Aorta (tissue), 5 donors: Measurements from ENCODE around the gene CAMSAP2. TPM values are rescaled to one million over a fixed set of nuclear protein-coding genes. Genes with fewer than 3 reads are reported as not detected.

Source experiments
- ATAC-seq: fragments of 200-7000 bp; cut with Tn5 transposase; one replicate; pipeline ENCODE4 v1.9.1; 2022; ENCODE audit warnings: moderate library complexity; ENCODE audit not compliant: low FRiP score
- DNase-seq, 2 donors: peaks; one replicate each; pipeline ENCODE4 v3.0.0-alpha.2; 2020
- H3K27ac ChIP-seq, 2 donors: one replicate each; pipeline ENCODE4 v1.5.1; 2013; ENCODE audit warnings: low read length in 2 of 2, mild to moderate bottlenecking in 2 of 2, moderate library complexity in 2 of 2, control low read depth in 1 of 2, inconsistent platforms in 1 of 2, low read depth in 1 of 2
- H3K27me3 ChIP-seq, 2 donors: one replicate each; pipeline ENCODE4 v1.6.1; 2013; ENCODE audit warnings: control low read depth in 1 of 2, low read length in 1 of 2, mild to moderate bottlenecking in 1 of 2, moderate library complexity in 1 of 2; ENCODE audit not compliant: insufficient read depth in 2 of 2, control insufficient read depth in 1 of 2
- H3K36me3 ChIP-seq, 2 donors: one replicate each; pipeline ENCODE4 v1.6.1; 2013; ENCODE audit warnings: control low read depth in 1 of 2, low read length in 1 of 2, mild to moderate bottlenecking in 1 of 2; ENCODE audit not compliant: insufficient read depth in 2 of 2, control insufficient read depth in 1 of 2
- H3K4me1 ChIP-seq, 2 donors: one replicate each; pipeline ENCODE4 v1.6.1; 2013; ENCODE audit warnings: low read length in 2 of 2, control low read depth in 1 of 2, mild to moderate bottlenecking in 1 of 2, moderate library complexity in 1 of 2; ENCODE audit not compliant: insufficient read depth in 2 of 2, control insufficient read depth in 1 of 2
- H3K4me3 ChIP-seq, 2 donors: one replicate each; pipeline ENCODE4 v1.5.1; 2013; ENCODE audit warnings: low read length in 2 of 2, control low read depth in 1 of 2, mild to moderate bottlenecking in 1 of 2
- H3K9me3 ChIP-seq: one replicate; pipeline ENCODE4 v1.6.1; 2013; ENCODE audit warnings: mild to moderate bottlenecking, low read length; ENCODE audit not compliant: control insufficient read depth
- WGBS, 2 donors: extraction: QIAGEN DNeasy Blood & Tissue Kit; methylation state at CpG; one replicate each; pipeline ENCODE4 v1.1.7; 2013; 5-methylcytosine and 5-hydroxymethylcytosine counted together
- intact Hi-C, 2 donors: fragments of 100-400 bp; cut with DNase I; formaldehyde crosslinking; loops; one replicate each; pipeline versions ENCODE4 v1.14.2 to v1.15.0; 2022
- polyA plus RNA-seq, 2 donors: library from polyadenylated mRNA; stranded (reverse); fragments of 200-250 nt; gene quantifications; one replicate each; pipeline ENCODE4 v1.2.3, GENCODE V29; 2013
- total RNA-seq, 2 donors: library from RNA; stranded (reverse); fragmentation: NEBNext Ultra II Directional; extraction: Animal tissue kit (Norgen Biotek cat#: 25700); gene quantifications; one replicate each; pipeline ENCODE4 v1.2.1, GENCODE V29; 2021
- donor health status: healthy with polysubstance abuse.
- donor health status: Bipolar disorder and iron deficiency.
- donor health status: DM: no; HTN: no; CAD: no.
- donor health status: DM: no; HTN: no; CAD: no.
- donor health status: DM: yes; HTN: yes; CAD: no.

The CAMSAP2 gene
- total and polyA plus RNA-seq, 4 donors = 10.1 to 51.9 (median 31.9) TPM

DNA sequence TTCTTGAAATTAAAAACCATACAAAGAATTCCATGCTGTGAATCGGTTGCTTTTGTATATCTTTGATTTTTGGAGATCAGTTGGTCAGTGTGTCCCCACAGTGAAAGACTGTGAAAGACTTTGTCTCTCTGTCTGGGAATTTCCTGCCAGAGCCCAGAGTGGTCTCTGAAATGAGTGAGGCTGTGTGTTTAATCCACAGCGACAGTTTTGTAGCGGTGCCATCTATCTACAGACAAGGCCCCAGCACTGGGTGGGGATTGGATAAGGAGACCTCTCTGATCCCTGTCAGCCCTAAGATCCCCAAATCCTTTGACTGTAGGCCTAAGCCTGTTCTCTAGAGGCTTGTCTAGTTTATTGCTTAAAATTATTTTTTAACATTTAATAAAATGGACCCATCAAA lies 144.4 kb downstream of the CAMSAP2 start:
- Histone ChIP-seq H3K9me3 (no peaks in the 10 kb centered on the region), H3K27me3 (no peaks in the 10 kb centered on the region), H3K36me3 (no peaks in the 10 kb centered on the region), H3K4me3 (no peak overlapping the region), H3K27ac (no peak overlapping the region), H3K4me1 (no peaks in the 10 kb centered on the region)
- ATAC-seq = no peak
- intact Hi-C loops = no loop called here
- no peak for DNase-seq
- WGBS, 2 donors = 92 to 96% methylated on average over 3 of the region's 3 CpGs

GRCh38 chr1:200885623-200886402 lies 147.1 kb downstream of the CAMSAP2 start:
- 92 to 95% methylated on average over 6 of the region's 6 CpGs for WGBS, 2 donors
- ATAC-seq = no peak

DNA sequence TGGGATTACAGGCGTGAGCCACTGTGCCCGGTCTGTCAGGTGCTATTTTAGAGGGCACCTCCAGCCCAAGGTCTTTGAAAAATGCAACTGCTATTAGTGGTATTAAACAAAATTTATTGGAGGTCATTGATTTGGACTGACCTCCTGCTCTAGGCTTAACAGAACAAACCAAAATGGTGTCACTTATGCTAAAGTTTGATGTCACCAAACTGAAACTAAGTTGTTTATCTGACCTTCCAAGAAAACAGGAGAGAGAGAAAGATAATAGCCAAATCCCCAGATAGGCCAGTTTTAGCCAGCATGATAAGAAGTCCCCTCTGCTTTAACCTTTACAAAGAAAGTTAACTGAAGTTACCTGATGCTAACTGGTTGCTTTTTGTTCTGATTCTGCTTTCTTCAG lies 147.9 kb downstream of the CAMSAP2 start:
- DNase-seq = no peak
- H3K27me3 ChIP-seq = no peaks in the 10 kb centered on the region
- intact Hi-C loops = no loop called here
- H3K9me3 ChIP-seq = no peaks in the 10 kb centered on the region
- H3K4me3 ChIP-seq = no peak overlapping the region
- no peaks in the 10 kb centered on the region for H3K4me1 ChIP-seq
- ATAC-seq = no peak
- 92 to 98% methylated on average over 2 of the region's 2 CpGs for WGBS, 2 donors
- no peak overlapping the region for H3K27ac ChIP-seq
- H3K36me3 ChIP-seq = no peaks in the 10 kb centered on the region

More at GRCh38 chr1:200885623-200886402, 147.1 kb downstream of the CAMSAP2 start:
- Histone ChIP-seq H3K27me3 (no peaks in the 10 kb centered on the region), H3K4me3 (no peak overlapping the region), H3K4me1 (no peaks in the 10 kb centered on the region), H3K9me3 (no peaks in the 10 kb centered on the region), H3K27ac (no peak overlapping the region), H3K36me3 (no peaks in the 10 kb centered on the region)
- intact Hi-C loops = no loop called here
- DNase-seq = no peak

GRCh38 chr1:200887036-200887435 lies 148.3 kb downstream of the CAMSAP2 start:
- peak in 1 of 2 donors; percentile 17 for DNase-seq
- no peaks in the 10 kb centered on the region for H3K27me3 ChIP-seq
- WGBS, 2 donors = 68 to 69% methylated on average over 11 of the region's 11 CpGs
- H3K36me3 ChIP-seq = no peaks in the 10 kb centered on the region
- no peaks in the 10 kb centered on the region for H3K4me1 ChIP-seq
- no peaks in the 10 kb centered on the region for H3K9me3 ChIP-seq
- no peak overlapping the region for H3K4me3 ChIP-seq
- intact Hi-C loops = no loop called here
- ATAC-seq = no peak
- no peak overlapping the region for H3K27ac ChIP-seq

- H3K4me3 ChIP-seq = no peak overlapping the region
- no peak for ATAC-seq
- DNase-seq = no peak
Observed at GRCh38 chr1:200887772-200888348, 149.2 kb downstream of the CAMSAP2 start.

GRCh38 chr1:200888349-200888838 lies 149.7 kb downstream of the CAMSAP2 start:
- intact Hi-C loops = no loop called here
- Histone ChIP-seq H3K4me3 (no peak overlapping the region), H3K27ac (no peak overlapping the region), H3K9me3 (no peaks in the 10 kb centered on the region), H3K4me1 (no peaks in the 10 kb centered on the region), H3K36me3 (no peaks in the 10 kb centered on the region), H3K27me3 (no peaks in the 10 kb centered on the region)
- WGBS, 2 donors = 83 to 91% methylated on average over 7 of the region's 7 CpGs
- peak; percentile 13 for ATAC-seq
- peak in 1 of 2 donors; percentile 47 for DNase-seq

More at GRCh38 chr1:200887772-200888348, 149.2 kb downstream of the CAMSAP2 start:
- H3K9me3 ChIP-seq = no peaks in the 10 kb centered on the region
- no peak overlapping the region for H3K27ac ChIP-seq
- no peaks in the 10 kb centered on the region for H3K4me1 ChIP-seq
- 91 to 92% methylated on average over 9 of the region's 9 CpGs for WGBS, 2 donors
- intact Hi-C loops = no loop called here
- H3K27me3 ChIP-seq = no peaks in the 10 kb centered on the region
- no peaks in the 10 kb centered on the region for H3K36me3 ChIP-seq

DNA sequence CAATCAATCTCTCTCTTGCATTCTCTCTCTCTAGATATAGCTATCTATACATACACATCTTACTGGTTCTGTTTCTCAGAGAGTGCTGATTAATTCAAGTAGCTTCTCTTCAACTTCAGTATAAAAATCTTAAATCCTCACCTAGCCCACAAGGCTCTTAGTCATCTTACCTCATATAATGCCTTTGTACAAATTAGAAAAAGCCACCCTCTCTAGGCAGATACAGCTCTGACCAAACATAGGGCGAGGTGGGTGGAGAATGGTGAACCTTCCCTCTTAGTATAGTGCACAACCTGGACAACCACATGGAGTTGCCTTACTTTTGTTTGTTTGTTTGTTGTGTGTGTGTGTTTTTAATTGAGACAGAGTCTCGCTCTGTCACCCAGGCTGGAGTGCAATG lies 150.9 kb downstream of the CAMSAP2 start:
- no peak overlapping the region for H3K27ac ChIP-seq
- H3K27me3 ChIP-seq = no peaks in the 10 kb centered on the region
- no peaks in the 10 kb centered on the region for H3K36me3 ChIP-seq
- WGBS, 2 donors = 94 to 96% methylated on average over 2 of the region's 2 CpGs
- no peaks in the 10 kb centered on the region for H3K4me1 ChIP-seq
- no peaks in the 10 kb centered on the region for H3K9me3 ChIP-seq
- intact Hi-C loops = no loop called here
- ATAC-seq (no peak), DNase-seq (no peak)
- H3K4me3 ChIP-seq = no peak overlapping the region

GRCh38 chr1:200890027-200890426 lies 151.3 kb downstream of the CAMSAP2 start:
- Histone ChIP-seq H3K36me3 (no peaks in the 10 kb centered on the region), H3K9me3 (no peaks in the 10 kb centered on the region), H3K4me1 (no peaks in the 10 kb centered on the region), H3K27ac (no peak overlapping the region), H3K27me3 (no peaks in the 10 kb centered on the region), H3K4me3 (no peak overlapping the region)
- intact Hi-C loops = no loop called here
- WGBS, 2 donors = 94 to 95% methylated on average over 15 of the region's 15 CpGs
- no peak for ATAC-seq
- peak in 1 of 2 donors; percentile 36 for DNase-seq
